BLaER1 (cell line): Measurements from ENCODE around the gene ZC3H18.
A peak's percentile ranks its signal among the peaks of the same experiment; 100 is the strongest.
"Not testable (repeated sequence)": the region's sequence is repeated elsewhere in the genome, so short reads cannot be mapped to it uniquely, and the experiment has no call there.

ENCODE experiments used
- H3K27ac ChIP-seq: shearing (Covaris generic); formaldehyde crosslinking; 2 replicates; pipeline ENCODE4 v1.8.1; 2022
- H3K27me3 ChIP-seq: shearing (Covaris generic); formaldehyde crosslinking; 2 replicates; pipeline ENCODE4 v1.8.1; 2022
- H3K36me3 ChIP-seq: shearing (Covaris generic); formaldehyde crosslinking; 2 replicates; pipeline ENCODE4 v1.8.1; 2022
- H3K4me1 ChIP-seq: shearing (Covaris generic); formaldehyde crosslinking; 2 replicates; pipeline ENCODE4 v1.8.1; 2022
- H3K4me2 ChIP-seq: shearing (Covaris generic); formaldehyde crosslinking; 2 replicates; pipeline ENCODE4 v1.8.1; 2022
- H3K4me3 ChIP-seq: shearing (Covaris generic); formaldehyde crosslinking; 2 replicates; pipeline ENCODE4 v1.8.1; 2022
- H3K9ac ChIP-seq: shearing (Covaris generic); formaldehyde crosslinking; 2 replicates; pipeline ENCODE4 v1.8.1; 2022
- H3K9me3 ChIP-seq: shearing (Covaris generic); formaldehyde crosslinking; 2 replicates; pipeline ENCODE4 v1.8.1; 2022
- H4K20me1 ChIP-seq: shearing (Covaris generic); formaldehyde crosslinking; 2 replicates; pipeline ENCODE4 v1.8.1; 2022
- Cebpa-rat ChIP-seq: shearing (Covaris generic); IDR thresholded peaks from 2 replicates; pipeline ENCODE4 v1.8.1; 2022

The ZC3H18 gene

GRCh38 chr16:88599825-88600538, 29.8 kb downstream of the ZC3H18 start:
- Histone ChIP-seq H3K4me1 (peaks cover 75% of the 10 kb centered on the region), H3K27me3 (no peaks in the 10 kb centered on the region), H3K9ac (peak overlapping the region; percentile 65), H3K4me2 (peak overlapping the region; percentile 86), H3K9me3 (no peaks in the 10 kb centered on the region), H4K20me1 (peaks cover 54% of the 10 kb centered on the region), H3K4me3 (peak overlapping the region; percentile 47), H3K27ac (peak overlapping the region; percentile 79), H3K36me3 (peaks cover 64% of the 10 kb centered on the region)
- TF ChIP-seq Cebpa-rat, result peak; percentile 100

- TF ChIP-seq Cebpa-rat, result peak; percentile 29; the same call in 1 of the 2 replicates
- Histone ChIP-seq H3K36me3 (peaks cover 64% of the 10 kb centered on the region), H3K9ac (peak overlapping the region; percentile 65; the same call in 1 of the 2 replicates), H3K4me2 (peak overlapping the region; percentile 86), H3K4me3 (peak overlapping the region; percentile 20; the same call in 1 of the 2 replicates), H3K27me3 (no peaks in the 10 kb centered on the region), H3K9me3 (no peaks in the 10 kb centered on the region), H3K4me1 (peaks cover 76% of the 10 kb centered on the region), H3K27ac (peak overlapping the region; percentile 79), H4K20me1 (peaks cover 58% of the 10 kb centered on the region)
Measured at GRCh38 chr16:88600539-88600896, 30.3 kb downstream of the ZC3H18 start.

- Histone ChIP-seq H3K27me3 (no peaks in the 10 kb centered on the region), H3K4me3 (peak overlapping the region; percentile 20; the same call in 1 of the 2 replicates), H3K9ac (peak overlapping the region; percentile 65), H3K9me3 (no peaks in the 10 kb centered on the region), H3K36me3 (peaks cover 68% of the 10 kb centered on the region), H3K27ac (peak overlapping the region; percentile 79), H4K20me1 (peaks cover 60% of the 10 kb centered on the region), H3K4me2 (peak overlapping the region; percentile 86), H3K4me1 (peaks cover 76% of the 10 kb centered on the region)
- TF ChIP-seq Cebpa-rat, result no peak
Measured at GRCh38 chr16:88601313-88602036, 31.3 kb downstream of the ZC3H18 start.

- Histone ChIP-seq H4K20me1 (peaks cover 64% of the 10 kb centered on the region), H3K4me3 (no peak overlapping the region), H3K36me3 (peaks cover 74% of the 10 kb centered on the region), H3K9me3 (no peaks in the 10 kb centered on the region), H3K27me3 (no peaks in the 10 kb centered on the region), H3K4me2 (peak overlapping the region; percentile 86), H3K9ac (no peak overlapping the region), H3K4me1 (peaks cover 76% of the 10 kb centered on the region), H3K27ac (peak overlapping the region; percentile 79; the same call in 1 of the 2 replicates)
- TF ChIP-seq Cebpa-rat, result no peak
Measured at GRCh38 chr16:88602091-88602490, 31.9 kb downstream of the ZC3H18 start.

- Histone ChIP-seq H3K9me3 (no peaks in the 10 kb centered on the region), H3K27ac (peak overlapping the region; percentile 5; the same call in 1 of the 2 replicates), H3K9ac (no peak overlapping the region), H3K36me3 (peaks cover 92% of the 10 kb centered on the region), H3K27me3 (no peaks in the 10 kb centered on the region), H3K4me3 (no peak overlapping the region), H4K20me1 (peaks cover 64% of the 10 kb centered on the region), H3K4me2 (peak overlapping the region; percentile 7; the same call in 1 of the 2 replicates), H3K4me1 (peaks cover 61% of the 10 kb centered on the region)
- TF ChIP-seq Cebpa-rat, result no peak
Measured at GRCh38 chr16:88605186-88606147, 35.3 kb downstream of the ZC3H18 start.

- Histone ChIP-seq H3K27ac (peak overlapping the region; percentile 5; the same call in 1 of the 2 replicates), H3K27me3 (no peaks in the 10 kb centered on the region), H3K36me3 (peaks cover 93% of the 10 kb centered on the region), H3K9ac (no peak overlapping the region), H3K4me2 (peak overlapping the region; percentile 7), H3K4me1 (peaks cover 53% of the 10 kb centered on the region), H3K9me3 (no peaks in the 10 kb centered on the region), H4K20me1 (peaks cover 58% of the 10 kb centered on the region), H3K4me3 (no peak overlapping the region)
- peak; percentile 77 for TF ChIP-seq Cebpa-rat
Measured at GRCh38 chr16:88606148-88606757, 36.0 kb downstream of the ZC3H18 start.

- Histone ChIP-seq H3K27me3 (no peaks in the 10 kb centered on the region), H3K36me3 (peaks cover 93% of the 10 kb centered on the region), H3K9ac (peak overlapping the region; percentile 41; the same call in 1 of the 2 replicates), H3K4me1 (peaks cover 44% of the 10 kb centered on the region), H3K4me3 (no peak overlapping the region), H3K4me2 (peak overlapping the region; percentile 84), H4K20me1 (peaks cover 62% of the 10 kb centered on the region), H3K9me3 (no peaks in the 10 kb centered on the region), H3K27ac (peak overlapping the region; percentile 53; the same call in 1 of the 2 replicates)
- no peak for TF ChIP-seq Cebpa-rat
Measured at GRCh38 chr16:88608076-88608475, 37.9 kb downstream of the ZC3H18 start.

- Histone ChIP-seq H4K20me1 (peaks cover 76% of the 10 kb centered on the region), H3K4me1 (peaks cover 58% of the 10 kb centered on the region), H3K36me3 (peaks cover 94% of the 10 kb centered on the region)
- H3K27me3 ChIP-seq, H3K4me2 ChIP-seq, H3K27ac ChIP-seq, H3K9me3 ChIP-seq, H3K4me3 ChIP-seq, H3K9ac ChIP-seq: not testable (repeated sequence)
Measured at GRCh38 chr16:88609426-88609825, 39.2 kb downstream of the ZC3H18 start.

GRCh38 chr16:88610080-88610479, 39.9 kb downstream of the ZC3H18 start:
- Histone ChIP-seq H3K4me2 (no peak overlapping the region), H4K20me1 (peaks cover 82% of the 10 kb centered on the region), H3K4me3 (no peak overlapping the region), H3K27me3 (no peaks in the 10 kb centered on the region), H3K27ac (no peak overlapping the region), H3K36me3 (peaks cover 87% of the 10 kb centered on the region), H3K4me1 (peaks cover 64% of the 10 kb centered on the region), H3K9me3 (no peaks in the 10 kb centered on the region), H3K9ac (no peak overlapping the region)
- no peak for TF ChIP-seq Cebpa-rat
